Lung (tissue), 12 donors: ENCODE data around the gene SAYSD1. TPM values are rescaled to one million over a fixed set of nuclear protein-coding genes. Genes with fewer than 3 reads are reported as not detected.
A peak's percentile ranks its signal among the peaks of the same experiment; 100 is the strongest.

Experiments used
- ATAC-seq: fragments of 200-7000 bp; cut with Tn5 transposase; one replicate; pipeline ENCODE4 v1.9.1; 2020; ENCODE audit warnings: moderate number of reproducible peaks; ENCODE audit not compliant: insufficient read depth, low FRiP score
- DNase-seq, 3 donors: peaks; one replicate each; pipeline ENCODE4 v3.0.0-alpha.2; 2013 to 2017
- H3K27ac ChIP-seq, 2 donors: one replicate each; pipeline ENCODE4 v1.5.1; 2013; ENCODE audit warnings: mild to moderate bottlenecking in 2 of 2, moderate library complexity in 2 of 2, control low read depth in 1 of 2, inconsistent platforms in 1 of 2, low read depth in 1 of 2, low read length in 1 of 2
- H3K27me3 ChIP-seq, 3 donors: one replicate each; pipeline ENCODE4 v1.5.1; 2013; ENCODE audit warnings: low read length in 2 of 3; ENCODE audit not compliant: control insufficient read depth in 3 of 3, insufficient read depth in 3 of 3
- H3K36me3 ChIP-seq, 4 donors: one replicate each; pipeline ENCODE4 v1.5.1; 2013; ENCODE audit warnings: low read length in 4 of 4, mild to moderate bottlenecking in 1 of 4, moderate library complexity in 1 of 4; ENCODE audit not compliant: control insufficient read depth in 4 of 4, insufficient read depth in 4 of 4
- H3K4me1 ChIP-seq, 5 donors: one replicate each; pipeline ENCODE4 v1.5.1; 2013; ENCODE audit warnings: low read length in 5 of 5, mild to moderate bottlenecking in 2 of 5, moderate library complexity in 1 of 5; ENCODE audit not compliant: control insufficient read depth in 5 of 5, insufficient read depth in 5 of 5
- H3K4me3 ChIP-seq: one replicate; pipeline ENCODE4 v1.5.1; 2013; ENCODE audit warnings: mild to moderate bottlenecking, control low read depth, moderate library complexity
- H3K9ac ChIP-seq, 2 donors: one replicate each; pipeline ENCODE4 v1.5.1; 2013; ENCODE audit warnings: low read length in 2 of 2, control low read depth in 1 of 2; ENCODE audit not compliant: insufficient read depth in 1 of 2
- H3K9me3 ChIP-seq, 4 donors: one replicate each; pipeline ENCODE4 v1.5.1; 2013; ENCODE audit warnings: low read length in 3 of 4, mild to moderate bottlenecking in 1 of 4, moderate library complexity in 1 of 4; ENCODE audit not compliant: control insufficient read depth in 4 of 4, insufficient read depth in 3 of 4
- WGBS, 2 donors: extraction: QIAGEN DNeasy Blood & Tissue Kit; methylation state at CpG; one replicate each; pipeline ENCODE4 v1.1.7; 2013; 5-methylcytosine and 5-hydroxymethylcytosine counted together
- polyA plus RNA-seq, 2 donors: library from polyadenylated mRNA; stranded (reverse); fragments of 200-250 nt; gene quantifications; one replicate each; pipeline ENCODE4 v1.2.1, GENCODE V29; 2013
- total RNA-seq, 2 donors: library from RNA; depleted of rRNA in 1 of 2; stranded (reverse); fragments of >200 nt in 1 of 2; gene quantifications; one replicate each; pipeline ENCODE4 v1.2.1, GENCODE V29; 2014 to 2021
- TF ChIP-seq, protein P1 (sequence below): IDR thresholded peaks from 2 replicates; pipeline ENCODE4 v1.5.1; 2012; ENCODE audit warnings: mild to moderate bottlenecking; ENCODE audit errors: control extremely low read depth, extremely low read depth
- donor health status: control.
- donor health status: control.
- donor health status: Bipolar disorder and iron deficiency.
- donor health status: healthy.
- donor health status: DM: yes; HTN: yes; CAD: no.

SAYSD1 gene
- total and polyA plus RNA-seq, 4 donors = 9.8 to 17.8 (median 16.5) TPM

DNA sequence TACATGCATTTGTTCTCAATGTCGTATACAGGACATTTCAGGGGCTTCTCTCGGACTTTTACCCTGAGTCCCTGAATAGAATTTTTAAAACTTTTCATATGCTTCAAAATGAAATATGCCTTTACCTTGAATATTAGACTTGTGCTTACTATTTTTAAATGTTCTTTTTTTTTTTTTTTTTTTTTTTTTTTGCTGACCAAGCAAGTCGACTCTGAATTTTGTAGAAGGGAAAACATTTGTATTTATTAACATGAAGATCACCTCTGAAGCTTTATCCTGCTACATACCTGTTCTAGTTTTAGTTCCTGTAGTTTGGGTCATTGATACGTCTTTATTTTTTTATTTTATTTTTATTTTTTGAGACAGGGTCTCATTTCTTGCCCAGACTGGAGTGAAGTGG, 39.7 kb upstream of the SAYSD1 start:
- Histone ChIP-seq H3K4me3 (no peak overlapping the region), H3K9ac (no peak overlapping the region), H3K27me3 (peaks cover 0 to 2% (median 0%) of the 10 kb centered on the region in 3 donors), H3K36me3 (no peaks in the 10 kb centered on the region), H3K27ac (no peak overlapping the region), H3K4me1 (peaks cover 0 to 3% (median 0%) of the 10 kb centered on the region in 5 donors), H3K9me3 (no peaks in the 10 kb centered on the region)
- no peak for DNase-seq
- 81 to 93% methylated on average over 4 of the region's 4 CpGs for WGBS, 2 donors
- TF ChIP-seq, protein P1, sequence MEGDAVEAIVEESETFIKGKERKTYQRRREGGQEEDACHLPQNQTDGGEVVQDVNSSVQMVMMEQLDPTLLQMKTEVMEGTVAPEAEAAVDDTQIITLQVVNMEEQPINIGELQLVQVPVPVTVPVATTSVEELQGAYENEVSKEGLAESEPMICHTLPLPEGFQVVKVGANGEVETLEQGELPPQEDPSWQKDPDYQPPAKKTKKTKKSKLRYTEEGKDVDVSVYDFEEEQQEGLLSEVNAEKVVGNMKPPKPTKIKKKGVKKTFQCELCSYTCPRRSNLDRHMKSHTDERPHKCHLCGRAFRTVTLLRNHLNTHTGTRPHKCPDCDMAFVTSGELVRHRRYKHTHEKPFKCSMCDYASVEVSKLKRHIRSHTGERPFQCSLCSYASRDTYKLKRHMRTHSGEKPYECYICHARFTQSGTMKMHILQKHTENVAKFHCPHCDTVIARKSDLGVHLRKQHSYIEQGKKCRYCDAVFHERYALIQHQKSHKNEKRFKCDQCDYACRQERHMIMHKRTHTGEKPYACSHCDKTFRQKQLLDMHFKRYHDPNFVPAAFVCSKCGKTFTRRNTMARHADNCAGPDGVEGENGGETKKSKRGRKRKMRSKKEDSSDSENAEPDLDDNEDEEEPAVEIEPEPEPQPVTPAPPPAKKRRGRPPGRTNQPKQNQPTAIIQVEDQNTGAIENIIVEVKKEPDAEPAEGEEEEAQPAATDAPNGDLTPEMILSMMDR = no peak
- ATAC-seq = no peak

DNA sequence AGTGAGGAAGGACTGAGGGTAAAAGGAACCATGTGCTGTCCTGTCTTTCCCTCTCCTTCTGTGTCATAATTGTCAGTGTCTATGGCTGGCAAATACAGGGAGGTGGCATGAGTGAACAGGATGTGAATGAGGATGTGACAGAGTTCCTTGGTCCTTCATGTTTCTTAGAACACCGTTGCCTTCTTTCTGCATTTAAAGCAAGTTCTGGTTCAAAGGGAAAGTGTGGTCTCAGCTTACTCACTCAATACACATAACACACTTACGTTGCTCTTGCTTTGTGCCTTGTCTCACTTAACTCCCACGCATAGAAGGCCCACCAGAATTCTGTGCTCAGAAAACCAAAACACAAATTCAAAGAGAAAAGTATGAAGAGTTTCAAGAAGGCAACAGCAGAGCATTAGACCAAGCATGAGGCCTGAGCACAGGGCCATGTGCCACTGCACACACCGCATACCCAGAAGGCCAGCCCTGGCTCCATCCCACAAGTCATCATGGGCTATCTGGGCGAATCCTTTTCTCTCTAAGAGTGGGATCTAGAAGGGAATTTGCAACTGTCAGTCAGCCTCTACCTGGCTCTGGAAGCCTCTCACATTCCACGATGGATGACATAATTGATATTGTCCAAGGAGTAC, 38.9 kb upstream of the SAYSD1 start:
- H3K27me3 ChIP-seq = peaks cover 0 to 2% (median 0%) of the 10 kb centered on the region in 3 donors
- TF ChIP-seq, protein P1 = no peak
- H3K4me1 ChIP-seq = peaks cover 0 to 3% (median 0%) of the 10 kb centered on the region in 5 donors
- no peaks in the 10 kb centered on the region for H3K36me3 ChIP-seq
- DNase-seq (no peak), ATAC-seq (no peak)
- no peaks in the 10 kb centered on the region for H3K9me3 ChIP-seq
- H3K9ac ChIP-seq = no peak overlapping the region
- 80 to 85% methylated on average over 6 of the region's 6 CpGs for WGBS, 2 donors
- H3K4me3 ChIP-seq = no peak overlapping the region
- H3K27ac ChIP-seq = no peak overlapping the region

DNA sequence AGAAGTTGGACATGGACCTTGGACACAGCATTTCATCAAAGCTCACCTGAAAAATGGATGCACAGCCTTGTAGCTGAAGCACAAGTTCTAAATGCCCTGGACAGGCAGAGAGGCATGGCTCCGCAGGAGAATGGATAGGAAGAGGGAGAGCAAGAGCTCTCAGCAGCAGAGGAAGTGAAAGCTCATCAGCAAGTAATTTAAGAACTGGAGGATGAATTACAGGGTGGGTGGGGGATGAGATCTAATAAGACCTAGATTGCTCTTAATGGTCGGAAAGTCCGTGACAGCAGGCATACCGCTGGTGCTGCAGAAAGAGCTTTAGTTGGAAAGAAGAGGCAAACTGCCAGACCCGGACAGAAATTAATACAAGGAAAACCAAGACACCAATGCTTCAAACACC, 37.3 kb upstream of the SAYSD1 start:
- Histone ChIP-seq H3K9me3 (no peaks in the 10 kb centered on the region), H3K9ac (no peak overlapping the region)
- TF ChIP-seq, protein P1 = no peak

More for the DNA sequence above, 37.3 kb upstream of the SAYSD1 start:
- peaks cover 0 to 3% (median 0%) of the 10 kb centered on the region in 5 donors for H3K4me1 ChIP-seq
- WGBS, 2 donors = 49 to 59% methylated on average over 5 of the region's 5 CpGs
- H3K36me3 ChIP-seq = no peaks in the 10 kb centered on the region
- H3K27me3 ChIP-seq = peaks cover 0 to 2% (median 0%) of the 10 kb centered on the region in 3 donors
- H3K4me3 ChIP-seq = no peak overlapping the region
- no peak for ATAC-seq
- H3K27ac ChIP-seq = no peak overlapping the region
- peak in 1 of 3 donors; percentile 38 for DNase-seq
